HG03108 (cell line): ENCODE measurements around the gene AGGF1.
"Not testable (repeated sequence)": the region's sequence is repeated elsewhere in the genome, so short reads cannot be mapped to it uniquely, and the experiment has no call there.

ENCODE experiments used
- ATAC-seq: cut with Tn5 transposase; IDR thresholded peaks from one replicate; pipeline ENCODE4 v1.9.1; 2021; ENCODE audit warnings: moderate library complexity; ENCODE audit not compliant: unreplicated experiment

The AGGF1 gene, protein sequence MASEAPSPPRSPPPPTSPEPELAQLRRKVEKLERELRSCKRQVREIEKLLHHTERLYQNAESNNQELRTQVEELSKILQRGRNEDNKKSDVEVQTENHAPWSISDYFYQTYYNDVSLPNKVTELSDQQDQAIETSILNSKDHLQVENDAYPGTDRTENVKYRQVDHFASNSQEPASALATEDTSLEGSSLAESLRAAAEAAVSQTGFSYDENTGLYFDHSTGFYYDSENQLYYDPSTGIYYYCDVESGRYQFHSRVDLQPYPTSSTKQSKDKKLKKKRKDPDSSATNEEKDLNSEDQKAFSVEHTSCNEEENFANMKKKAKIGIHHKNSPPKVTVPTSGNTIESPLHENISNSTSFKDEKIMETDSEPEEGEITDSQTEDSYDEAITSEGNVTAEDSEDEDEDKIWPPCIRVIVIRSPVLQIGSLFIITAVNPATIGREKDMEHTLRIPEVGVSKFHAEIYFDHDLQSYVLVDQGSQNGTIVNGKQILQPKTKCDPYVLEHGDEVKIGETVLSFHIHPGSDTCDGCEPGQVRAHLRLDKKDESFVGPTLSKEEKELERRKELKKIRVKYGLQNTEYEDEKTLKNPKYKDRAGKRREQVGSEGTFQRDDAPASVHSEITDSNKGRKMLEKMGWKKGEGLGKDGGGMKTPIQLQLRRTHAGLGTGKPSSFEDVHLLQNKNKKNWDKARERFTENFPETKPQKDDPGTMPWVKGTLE

DNA sequence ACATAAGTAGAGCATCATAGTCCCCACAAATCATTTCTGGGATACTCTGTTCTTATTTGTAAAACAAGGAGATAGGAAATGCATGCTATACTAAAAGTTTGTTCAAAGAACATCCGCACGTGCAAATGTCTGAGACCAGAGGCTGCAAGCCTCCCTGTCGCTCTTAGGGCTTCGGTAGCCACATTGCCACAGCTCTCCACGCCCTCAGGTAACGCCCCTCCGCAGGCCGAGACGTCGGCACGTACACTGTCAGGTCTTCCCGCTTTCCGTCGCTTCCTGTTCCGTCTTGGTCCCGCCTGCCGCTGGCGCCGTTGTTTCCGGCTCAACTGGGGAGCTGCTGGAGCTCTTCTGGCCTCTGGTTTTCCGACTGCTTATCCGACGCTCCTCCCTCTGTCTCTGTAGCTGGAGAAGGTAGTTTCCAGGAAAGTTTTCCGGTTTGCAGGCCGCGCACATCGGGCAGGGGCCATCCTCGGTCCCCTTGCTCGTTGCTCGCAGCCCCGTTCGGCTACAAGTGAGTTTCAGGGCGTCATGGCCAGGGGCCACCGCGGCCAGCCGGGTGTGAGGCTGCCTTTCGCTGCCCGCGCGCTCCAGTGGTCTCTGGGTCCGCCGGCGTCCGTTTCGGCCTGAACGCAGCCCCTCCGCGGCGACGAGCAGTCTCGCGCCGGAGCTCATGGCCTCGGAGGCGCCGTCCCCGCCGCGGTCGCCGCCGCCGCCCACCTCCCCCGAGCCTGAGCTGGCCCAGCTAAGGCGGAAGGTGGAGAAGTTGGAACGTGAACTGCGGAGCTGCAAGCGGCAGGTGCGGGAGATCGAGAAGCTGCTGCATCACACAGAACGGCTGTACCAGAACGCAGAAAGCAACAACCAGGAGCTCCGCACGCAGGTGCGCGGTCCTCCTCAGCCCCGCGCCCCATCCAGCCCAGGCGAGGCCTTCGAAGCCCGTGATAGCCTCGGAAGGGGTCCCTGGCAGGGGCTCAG lies at the start of gene AGGF1:
AGGF1 (plus strand) TSS at position 308 of the 975 bp plus-strand sequence; CDS start at position 671, 363 bp downstream.
- peak; percentile 98 for ATAC-seq

DNA sequence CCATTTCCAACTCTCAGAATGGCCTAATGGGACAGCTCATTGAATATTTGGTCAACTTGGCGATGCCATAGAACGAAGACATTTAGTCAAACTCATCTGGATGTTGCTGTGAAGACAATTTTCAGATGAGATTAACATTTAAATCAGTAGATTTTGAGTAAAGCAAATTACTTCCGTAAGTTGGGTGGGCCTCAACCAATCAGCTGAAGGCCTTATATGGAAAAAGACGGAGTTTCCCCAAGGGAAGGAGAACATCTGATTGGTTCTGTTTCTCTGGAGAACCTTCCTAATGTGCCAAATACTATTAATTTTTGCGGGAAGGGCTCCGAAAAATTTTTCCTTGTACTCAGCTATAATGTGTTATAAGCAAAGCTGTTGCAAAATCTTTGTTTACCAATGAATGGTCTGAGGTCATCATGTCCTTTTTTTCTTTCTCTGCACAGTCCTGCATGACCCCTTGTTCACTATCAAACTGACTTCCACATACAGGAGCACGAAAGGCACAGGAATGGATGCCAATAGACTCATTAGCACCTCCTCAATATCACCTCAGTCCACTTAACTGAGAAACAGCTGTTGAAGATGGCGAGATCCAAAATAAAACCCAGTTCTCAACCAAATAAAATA lies 49.6 kb upstream of the AGGF1 start:
- ATAC-seq = no peak

DNA sequence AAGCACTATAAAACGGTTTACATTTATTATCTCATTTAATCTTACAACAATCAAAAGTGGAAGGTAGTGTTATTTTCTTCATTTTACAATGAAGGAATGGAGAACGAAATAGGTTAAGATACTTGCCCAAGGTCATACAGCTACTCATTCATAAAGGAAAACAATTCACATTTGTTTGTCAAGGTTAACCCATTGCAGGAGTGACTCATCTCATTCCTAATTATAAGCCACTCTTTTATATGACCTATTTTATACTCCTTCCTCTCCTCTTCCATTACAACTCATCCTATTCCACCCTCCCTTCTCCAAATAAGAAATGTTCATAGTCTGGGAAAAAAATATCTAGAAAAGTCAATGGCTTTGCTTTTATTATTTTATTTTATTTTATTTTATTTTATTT lies 47.8 kb upstream of the AGGF1 start:
- no peak for ATAC-seq

DNA sequence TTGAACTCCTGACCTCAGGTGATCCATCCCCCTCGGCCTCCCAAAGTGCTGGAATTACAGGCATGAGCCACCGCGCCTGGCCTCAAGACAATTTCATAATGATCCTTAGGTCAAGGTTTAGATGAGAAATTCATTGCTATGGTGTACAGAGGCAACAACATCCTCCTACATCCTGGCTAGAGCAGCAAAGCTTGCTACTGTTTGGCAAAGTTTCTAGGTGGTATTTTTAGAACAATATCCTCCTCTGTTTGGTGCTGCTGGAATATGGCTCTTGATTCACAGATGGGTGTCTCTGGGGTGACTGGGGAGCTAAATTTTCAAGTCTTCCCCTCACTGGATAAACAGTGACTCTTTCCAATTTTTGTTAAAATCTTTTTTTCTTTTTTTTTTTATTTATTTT lies 46.7 kb upstream of the AGGF1 start:
- no peak for ATAC-seq

DNA sequence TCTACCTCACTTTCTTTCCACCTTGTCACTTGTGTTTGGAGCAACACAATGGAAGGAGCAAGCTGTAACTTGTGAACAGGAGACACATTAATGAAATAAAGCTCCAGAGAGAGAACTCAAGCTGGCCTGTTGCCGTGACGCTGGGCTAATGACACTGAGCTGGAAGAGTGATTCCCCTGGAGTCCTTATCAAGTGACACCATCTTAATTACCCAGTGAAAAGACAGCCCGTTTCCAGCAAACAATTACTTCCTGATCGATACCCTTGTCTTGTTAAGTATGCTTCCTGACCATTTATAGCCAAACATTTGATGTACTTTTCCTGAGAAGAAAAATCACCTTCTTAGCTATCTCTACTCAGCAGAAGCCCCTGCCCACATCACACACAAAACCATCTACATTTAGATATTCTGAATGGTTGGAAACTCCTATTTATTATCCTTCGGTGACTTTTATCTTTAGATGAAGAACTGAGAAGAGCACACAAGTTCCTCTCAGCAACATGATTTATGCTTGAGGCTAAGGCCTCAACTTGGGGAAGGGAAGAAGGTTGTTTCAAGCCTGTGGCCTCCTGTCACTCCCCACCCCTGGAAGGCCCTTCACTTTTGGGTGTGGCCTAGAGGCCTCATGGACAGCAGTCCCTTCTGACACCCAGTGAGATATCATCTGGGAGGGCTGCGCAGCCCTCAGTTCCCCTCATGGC lies 43.2 kb upstream of the AGGF1 start:
- ATAC-seq = no peak

DNA sequence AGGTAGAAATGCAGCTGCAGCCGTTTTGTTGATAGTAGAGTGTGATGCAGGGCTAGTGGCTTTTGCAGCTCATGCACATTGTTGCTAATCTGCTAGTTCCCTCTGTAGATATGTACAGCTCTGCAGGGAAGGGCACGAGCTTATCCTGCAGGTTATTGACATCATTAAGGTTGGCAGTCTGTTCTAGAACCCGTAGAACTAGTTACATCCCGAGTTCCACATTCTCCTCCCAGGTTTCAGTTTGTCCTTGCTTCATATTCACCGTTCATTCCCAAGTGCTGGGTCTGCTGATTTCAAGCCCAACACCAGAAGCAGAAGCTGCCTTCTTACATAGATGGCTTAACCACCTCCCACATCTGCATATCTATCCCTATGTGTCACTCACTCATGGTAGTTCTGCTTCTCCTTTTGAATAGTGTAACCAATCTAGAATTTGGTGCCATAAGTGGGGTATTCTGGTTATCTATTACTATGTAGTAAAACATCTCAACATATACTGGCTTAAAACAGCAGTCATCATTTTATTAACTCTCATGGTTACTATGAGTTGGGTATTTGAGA lies 39.2 kb upstream of the AGGF1 start:
- ATAC-seq = no peak

DNA sequence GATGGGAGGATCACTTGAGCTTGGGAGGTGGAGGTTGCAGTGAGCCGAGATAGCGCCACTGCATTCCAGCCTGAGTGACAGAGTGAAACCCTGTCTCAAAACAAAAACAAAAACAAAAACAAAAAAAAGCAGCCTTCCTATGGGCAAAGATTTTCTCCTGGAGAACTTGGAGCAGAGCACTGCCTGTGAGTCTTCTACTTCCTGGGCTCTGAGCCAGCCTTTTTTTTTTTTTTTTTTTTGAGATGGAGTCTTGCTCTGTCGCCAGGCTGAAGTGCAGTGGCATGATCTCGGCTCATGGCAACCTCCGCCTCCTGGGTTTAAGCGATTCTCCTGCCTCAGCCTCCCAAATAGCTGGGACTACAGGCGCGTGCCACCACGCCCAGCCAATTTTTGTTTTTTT lies 36.8 kb upstream of the AGGF1 start:
- ATAC-seq = not testable (repeated sequence)

DNA sequence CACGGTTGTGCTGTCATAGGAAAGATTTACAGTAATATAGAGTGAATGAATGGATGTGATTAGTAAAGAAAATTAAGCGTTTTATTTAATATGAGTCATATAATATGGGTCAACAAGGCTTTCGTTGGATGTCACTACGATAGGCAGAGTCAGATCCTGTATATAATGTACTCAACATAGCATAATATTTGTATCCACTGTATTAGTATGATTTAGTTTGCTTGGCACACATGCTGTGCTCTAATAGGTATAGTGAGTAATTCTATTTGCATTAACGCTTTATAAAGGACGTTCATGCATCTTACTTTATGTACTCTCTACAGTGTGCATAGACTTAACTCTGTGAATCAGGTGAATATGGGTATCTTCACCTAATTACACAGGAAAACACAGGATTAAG lies 35.9 kb upstream of the AGGF1 start:
- no peak for ATAC-seq

DNA sequence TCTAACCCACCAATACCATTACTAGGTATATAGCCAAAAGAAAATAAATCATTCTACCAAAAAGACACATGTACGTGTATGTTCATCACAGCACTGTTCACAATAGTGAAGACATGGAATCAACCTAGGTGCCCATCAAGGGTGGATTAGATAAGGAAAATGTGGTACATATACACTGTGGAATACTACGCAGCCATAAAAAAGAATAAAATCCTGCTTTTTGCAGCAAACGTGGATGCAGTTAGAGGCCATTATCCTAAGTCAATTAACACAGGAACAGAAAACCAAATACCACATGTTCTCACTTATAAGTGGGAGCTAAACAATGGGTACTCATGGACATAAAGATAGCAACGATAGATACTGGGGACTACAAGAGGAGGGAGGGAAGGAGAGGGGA lies 32.0 kb upstream of the AGGF1 start:
- not testable (repeated sequence) for ATAC-seq

DNA sequence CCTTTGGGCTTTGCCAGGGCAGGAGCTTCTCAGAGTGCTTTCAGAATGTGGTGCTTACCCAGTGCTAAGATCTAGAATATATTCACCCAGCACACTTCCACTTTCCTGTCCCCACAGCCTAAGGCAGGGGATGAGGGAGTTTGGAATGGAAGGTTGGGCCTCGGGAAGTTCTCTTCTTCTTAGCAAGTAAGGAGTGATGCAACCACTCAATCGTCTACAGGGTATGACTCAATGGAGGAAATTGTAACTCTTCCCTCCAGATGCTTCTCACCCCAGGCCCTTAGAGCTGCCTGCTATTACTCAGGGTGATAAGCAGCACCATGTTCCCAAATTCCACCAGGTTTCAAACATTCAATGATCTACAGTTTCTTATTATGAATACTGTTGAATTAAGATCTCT lies 30.8 kb upstream of the AGGF1 start:
- no peak for ATAC-seq

DNA sequence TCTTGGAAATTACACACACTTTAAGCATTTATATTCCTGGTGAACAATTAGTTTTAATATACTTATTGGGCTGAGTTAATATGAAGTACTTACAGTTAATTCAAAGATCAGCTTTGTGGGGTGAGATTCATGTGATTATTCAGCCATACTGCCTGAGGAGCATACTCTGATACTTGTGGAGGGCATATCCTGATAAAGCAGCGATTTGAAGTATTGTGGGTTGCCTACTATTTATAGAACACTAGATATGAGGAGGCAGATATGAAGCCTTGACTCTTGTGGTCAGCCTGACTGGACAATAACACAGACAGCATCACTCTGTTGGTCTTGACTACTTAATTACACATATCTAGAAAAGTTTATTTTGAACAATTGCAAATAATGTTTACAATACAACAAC lies 27.0 kb upstream of the AGGF1 start:
- no peak for ATAC-seq

DNA sequence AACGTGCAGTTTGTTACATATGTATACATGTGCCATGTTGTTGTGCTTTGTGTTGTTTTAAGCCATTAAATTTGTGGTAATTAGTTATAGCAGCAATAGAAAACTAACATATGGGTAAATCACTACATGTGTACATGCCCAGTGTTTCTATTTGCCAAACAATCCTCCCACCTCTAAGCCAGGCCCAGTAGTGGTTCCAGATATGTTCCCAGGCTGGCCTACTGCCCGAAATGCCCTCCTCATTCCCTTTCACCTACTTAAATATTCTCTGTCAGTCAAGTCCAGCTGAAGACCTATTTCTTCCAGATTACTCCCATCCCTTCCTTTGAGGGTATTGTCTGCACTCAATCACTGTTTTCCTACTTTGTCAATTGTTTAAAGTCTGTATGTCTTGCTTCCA lies 24.1 kb upstream of the AGGF1 start:
- no peak for ATAC-seq

DNA sequence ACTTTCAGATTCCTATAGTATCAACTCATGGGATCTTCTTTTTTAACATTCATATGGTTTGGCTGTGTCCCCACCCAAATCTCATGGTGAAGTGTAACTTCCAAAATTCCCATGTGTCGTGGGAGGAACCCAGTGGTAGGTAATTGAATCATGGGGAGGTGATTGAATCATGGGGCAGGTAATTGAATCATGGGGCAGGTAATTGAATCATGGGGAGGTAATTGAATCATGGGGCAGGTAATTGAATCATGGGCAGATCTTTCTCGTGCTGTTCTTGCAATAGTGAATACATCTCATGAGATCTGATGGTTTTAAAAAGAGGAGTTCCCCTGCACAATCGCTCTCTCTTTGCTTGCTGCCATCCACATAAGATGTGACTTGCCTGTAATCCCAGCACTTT lies 21.8 kb upstream of the AGGF1 start:
- no peak for ATAC-seq

DNA sequence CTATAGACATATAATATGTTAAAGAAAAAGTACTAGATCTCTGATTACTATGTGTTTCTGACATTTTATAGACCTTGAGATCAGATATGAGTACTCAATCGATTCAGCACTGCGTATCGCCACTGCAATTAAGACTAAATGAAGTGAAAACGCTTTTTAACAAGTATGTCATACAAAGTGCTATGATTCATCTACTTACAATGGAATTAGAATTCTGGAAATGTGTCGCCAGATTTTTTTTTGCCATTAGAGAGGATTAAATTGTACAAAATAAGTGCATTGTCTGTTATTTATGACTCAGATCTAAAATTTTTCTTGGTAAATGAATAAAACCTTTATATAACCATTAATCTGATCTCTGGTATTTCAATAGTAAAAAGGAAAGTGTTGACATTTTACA lies 20.0 kb upstream of the AGGF1 start:
- no peak for ATAC-seq

DNA sequence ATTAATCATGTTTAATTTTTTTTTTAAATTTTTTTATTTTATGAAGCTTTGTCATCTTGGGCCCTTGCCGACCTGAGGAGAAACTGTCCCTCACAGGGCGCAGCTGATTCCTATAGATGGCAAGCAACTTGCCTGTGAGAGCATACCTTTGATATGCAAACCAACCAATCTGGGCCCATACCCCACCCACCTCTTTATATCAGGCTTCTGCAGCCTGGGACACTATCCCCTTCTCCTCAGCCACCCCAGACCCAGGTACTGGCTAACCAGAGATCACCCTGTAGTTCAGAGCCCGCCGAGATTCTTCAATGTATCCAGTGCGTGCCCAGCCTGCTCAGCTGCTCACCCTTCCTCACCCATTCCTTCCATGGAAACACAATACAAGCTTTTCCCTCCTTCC lies 18.7 kb upstream of the AGGF1 start:
- no peak for ATAC-seq

DNA sequence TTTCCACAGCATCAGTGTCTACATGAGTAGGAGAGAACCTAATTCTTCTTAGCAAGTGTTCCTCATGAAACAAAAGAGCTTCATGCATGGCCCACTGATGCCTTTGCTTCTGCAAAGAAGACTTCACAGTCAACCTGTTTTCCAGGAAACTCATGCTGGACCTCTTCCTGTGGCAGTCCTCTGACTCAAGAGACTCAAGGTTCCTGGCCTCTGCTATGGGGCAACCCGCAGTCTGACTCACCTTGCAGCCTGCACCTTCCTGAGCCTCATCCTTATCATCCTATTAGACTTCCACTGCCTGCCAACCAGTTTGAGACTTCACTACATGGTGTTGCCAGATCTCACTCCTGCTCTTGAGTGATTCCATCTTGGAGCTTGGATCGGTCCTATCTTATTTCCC lies 17.6 kb upstream of the AGGF1 start:
- ATAC-seq = no peak

DNA sequence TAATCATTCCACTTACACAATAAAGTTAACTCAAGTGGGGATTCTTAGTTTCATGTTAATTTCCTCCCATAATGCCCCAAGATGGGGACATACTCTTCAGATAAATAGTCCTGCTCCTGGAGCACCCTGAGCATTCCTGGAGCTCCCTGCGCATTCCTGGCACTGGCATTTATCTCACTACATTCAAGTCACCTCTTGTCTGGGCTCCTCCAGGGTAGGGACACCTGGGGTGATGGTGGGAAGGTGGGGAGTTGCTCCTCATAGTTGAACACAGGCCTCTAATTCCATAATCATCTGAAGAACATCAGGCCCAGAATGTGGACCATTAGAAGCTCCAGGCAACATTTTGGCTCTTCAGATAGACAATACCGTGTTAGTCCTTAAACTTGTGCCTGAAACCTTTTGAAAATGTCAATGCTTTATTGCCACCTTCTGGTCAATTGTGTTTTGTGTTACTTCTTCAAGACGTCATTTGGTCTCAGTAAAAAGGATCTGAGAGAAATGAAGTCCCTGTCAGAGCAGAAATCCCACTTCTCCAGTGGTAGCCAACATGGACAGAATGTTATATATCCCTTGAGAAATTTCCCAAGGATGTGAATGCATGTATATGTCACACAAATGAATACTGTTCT lies 14.2 kb upstream of the AGGF1 start:
- ATAC-seq = no peak

DNA sequence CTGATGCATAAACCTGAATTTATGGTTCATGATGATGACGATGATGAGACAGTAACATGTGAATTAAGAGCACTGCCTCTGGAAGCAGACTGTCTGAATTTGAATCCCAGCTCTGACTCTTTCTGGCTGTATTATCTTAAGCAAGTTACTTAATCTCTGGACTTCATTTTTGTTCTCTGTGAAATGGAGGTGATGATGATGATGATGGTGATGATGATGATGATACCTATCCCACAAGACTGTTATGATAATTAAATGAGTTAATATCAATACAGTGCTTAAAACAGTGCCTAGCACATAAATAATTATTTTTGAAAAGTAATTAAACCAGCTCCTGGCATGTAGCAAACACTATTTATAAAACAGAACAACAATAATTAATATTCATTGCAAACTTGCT lies 13.2 kb upstream of the AGGF1 start:
- no peak for ATAC-seq

DNA sequence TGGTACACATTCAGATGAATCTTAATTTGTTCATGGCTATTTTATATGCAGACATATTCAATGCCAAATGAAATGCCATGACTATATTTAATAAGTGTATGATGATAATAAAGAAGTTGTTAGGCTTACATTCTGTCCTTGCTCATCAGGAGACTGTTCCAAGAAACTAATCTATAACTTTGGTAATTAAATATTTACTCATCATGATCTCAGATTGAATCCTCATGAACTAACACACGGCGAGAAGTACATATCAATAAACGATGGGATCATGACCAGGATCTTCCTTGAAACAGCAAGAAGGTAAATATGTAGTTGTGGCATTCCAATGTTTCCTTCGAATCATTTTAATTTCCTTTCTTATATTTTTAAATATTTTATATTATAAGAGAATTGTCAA lies 12.5 kb upstream of the AGGF1 start:
- no peak for ATAC-seq
